Vagina (tissue), 2 donors: Measurements from ENCODE around the gene RTCA.

Experiments used
- POLR2A ChIP-seq, 2 donors: fragments of 450-650 bp; IDR thresholded peaks; one replicate each; pipeline ENCODE4 v1.6.1; 2017; ENCODE audit warnings: antibody characterized with exemption in 2 of 2, mild to moderate bottlenecking in 2 of 2, moderate library complexity in 2 of 2
- TF ChIP-seq, protein P1 (sequence below), 3 experiments: fragments of 450-650 bp in 2 of 3; fragments of 200-600 bp in 1 of 3; sonication (generic) in 1 of 3; IDR thresholded peaks; one replicate each; pipeline ENCODE4 v1.5.1; 2017 to 2019; ENCODE audit warnings: antibody characterized with exemption in 3 of 3, mild to moderate bottlenecking in 2 of 3, moderate library complexity in 2 of 3

DNA sequence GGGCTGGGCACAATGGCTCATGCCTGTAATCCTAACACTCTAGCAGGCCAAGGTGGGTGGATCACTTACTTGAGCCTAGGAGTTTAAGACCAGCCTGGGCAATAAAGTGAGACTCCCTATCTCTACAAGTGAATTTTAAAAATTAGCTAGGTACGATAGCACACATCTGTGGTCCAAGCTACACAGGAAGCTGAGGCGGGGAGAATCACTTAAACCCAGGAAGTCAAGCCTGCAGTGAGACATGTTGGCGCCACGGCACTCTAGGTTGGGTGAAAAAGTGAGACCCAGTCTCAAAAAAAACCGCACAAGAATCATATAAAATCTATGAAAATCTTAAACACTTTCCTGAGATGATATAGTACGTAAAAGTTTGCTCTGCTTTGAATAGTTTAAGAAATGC, 46.6 kb upstream of the RTCA start:
- TF ChIP-seq, protein P1, sequence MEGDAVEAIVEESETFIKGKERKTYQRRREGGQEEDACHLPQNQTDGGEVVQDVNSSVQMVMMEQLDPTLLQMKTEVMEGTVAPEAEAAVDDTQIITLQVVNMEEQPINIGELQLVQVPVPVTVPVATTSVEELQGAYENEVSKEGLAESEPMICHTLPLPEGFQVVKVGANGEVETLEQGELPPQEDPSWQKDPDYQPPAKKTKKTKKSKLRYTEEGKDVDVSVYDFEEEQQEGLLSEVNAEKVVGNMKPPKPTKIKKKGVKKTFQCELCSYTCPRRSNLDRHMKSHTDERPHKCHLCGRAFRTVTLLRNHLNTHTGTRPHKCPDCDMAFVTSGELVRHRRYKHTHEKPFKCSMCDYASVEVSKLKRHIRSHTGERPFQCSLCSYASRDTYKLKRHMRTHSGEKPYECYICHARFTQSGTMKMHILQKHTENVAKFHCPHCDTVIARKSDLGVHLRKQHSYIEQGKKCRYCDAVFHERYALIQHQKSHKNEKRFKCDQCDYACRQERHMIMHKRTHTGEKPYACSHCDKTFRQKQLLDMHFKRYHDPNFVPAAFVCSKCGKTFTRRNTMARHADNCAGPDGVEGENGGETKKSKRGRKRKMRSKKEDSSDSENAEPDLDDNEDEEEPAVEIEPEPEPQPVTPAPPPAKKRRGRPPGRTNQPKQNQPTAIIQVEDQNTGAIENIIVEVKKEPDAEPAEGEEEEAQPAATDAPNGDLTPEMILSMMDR (IDR thresholded peaks at IDR 0.05), result no peak
- TF ChIP-seq POLR2A (IDR thresholded peaks at IDR 0.05), result no peak
